Measurements from ENCODE around the gene EVA1C. TPM values are rescaled to one million over a fixed set of nuclear protein-coding genes. Genes with fewer than 3 reads are reported as not detected.
"Not testable (repeated sequence)": the region's sequence is repeated elsewhere in the genome, so short reads cannot be mapped to it uniquely, and the experiment has no call there.

EVA1C gene
- total and polyA plus RNA-seq, 10 of the 15 experiments (the other 5 are each of a cell fraction or from before 2014, with no cell fraction given) = 0.13 to 0.56 (median 0.34) TPM; not detected in 7

GRCh38 chr21:32368386-32368785 lies 44.1 kb upstream of the EVA1C start:
- H3K36me3 ChIP-seq (ENCODE audit: control insufficient read depth in 2 of 2, insufficient read depth in 2 of 2, low read length in 1 of 2) = peaks cover 31 to 34% of the 10 kb centered on the region in 2 experiments
- WGBS (ENCODE audit: insufficient coverage, insufficient replicate concordance, low lambda C conversion rate, missing lambda C conversion rate) = 74% methylated on average over 9 of the region's 9 CpGs
- no TSS peak for BruUV-seq (replicated peaks)
- no peaks in the 10 kb centered on the region for H3K79me2 ChIP-seq (ENCODE audit: control insufficient read depth, insufficient read depth, low read length)
- RAD21 ChIA-PET (ENCODE audit: unreplicated experiment) = no interaction called here
- no peak overlapping the region for H3K9ac ChIP-seq (ENCODE audit: control insufficient read depth, insufficient read depth, low read length)
- in situ Hi-C loops (cut with MboI) = no loop called here
- intact Hi-C loops (cut with micrococcal nuclease; ENCODE audit: unreplicated experiment) = no loop called here
- no peak overlapping the region for H3K27ac ChIP-seq (ENCODE audit: control insufficient read depth, insufficient read depth)
- no peak overlapping the region for H3K4me3 ChIP-seq
- no peak overlapping the region for H3K4me2 ChIP-seq (ENCODE audit: control insufficient read depth, insufficient read depth)
- ATAC-seq (no peak), FAIRE-seq (no peak), DNase-seq (ENCODE audit: low read depth, low spot score) (no peak)
- POLR2A ChIA-PET = no interaction called here
- SMC1A ChIA-PET (ENCODE audit: uncharacterized antibody, unreplicated experiment) = interaction anchor here (0.5 kb wide), 1 partner anchor 305 kb away, joined by 3 read pairs; no protein-coding TSS in a partner anchor
- H3K4me1 ChIP-seq (ENCODE audit: control insufficient read depth, insufficient read depth, low read length) = no peaks in the 10 kb centered on the region
- H4K20me1 ChIP-seq (ENCODE audit: control insufficient read depth, insufficient read depth) = no peaks in the 10 kb centered on the region
- TF ChIP-seq MYC (IDR thresholded peaks at IDR 0.05; ENCODE audit: insufficient read depth, insufficient read length, insufficient replicate concordance, low read length, severe bottlenecking) (no peak), NFYA (IDR thresholded peaks at IDR 0.05; ENCODE audit: borderline replicate concordance, low read depth, low read length) (no peak), NR2C2 (IDR thresholded peaks at IDR 0.05; ENCODE audit: borderline replicate concordance, control insufficient read depth, insufficient read length, low read depth) (no peak), ZBTB40 (IDR thresholded peaks at IDR 0.05; ENCODE audit: borderline replicate concordance) (no peak), POLR2AphosphoS2 (IDR thresholded peaks at IDR 0.05; ENCODE audit: low read depth, low read length) (no peak), SREBF2 (IDR thresholded peaks at IDR 0.05; ENCODE audit: low read length) (no peak), IRF4 (IDR thresholded peaks at IDR 0.05; ENCODE audit: low read depth, low read length) (no peak)
- no peaks in the 10 kb centered on the region for H3K9me3 ChIP-seq (replicated peaks; ENCODE audit: control insufficient read depth, insufficient read depth, low read length)
- H2AFZ ChIP-seq (ENCODE audit: control insufficient read depth, low read depth, low read length) = no peak overlapping the region
- no peaks in the 10 kb centered on the region for H3K27me3 ChIP-seq (replicated peaks in 1 of 2; ENCODE audit: control insufficient read depth in 2 of 2, insufficient read depth in 2 of 2, low read length in 1 of 2)
- CTCF ChIA-PET = no interaction called here

GRCh38 chr21:32368961-32369360 lies 43.5 kb upstream of the EVA1C start:
- H3K9me3 ChIP-seq (replicated peaks; ENCODE audit: control insufficient read depth, insufficient read depth, low read length); DNase-seq (ENCODE audit: low read depth, low spot score); H3K9ac ChIP-seq (ENCODE audit: control insufficient read depth, insufficient read depth, low read length); POLR2A ChIA-PET; H3K79me2 ChIP-seq (ENCODE audit: control insufficient read depth, insufficient read depth, low read length); H3K27ac ChIP-seq (ENCODE audit: control insufficient read depth, insufficient read depth); H3K27me3 ChIP-seq (replicated peaks in 1 of 2; ENCODE audit: control insufficient read depth in 2 of 2, insufficient read depth in 2 of 2, low read length in 1 of 2); in situ Hi-C loops (cut with MboI); RAD21 ChIA-PET (ENCODE audit: unreplicated experiment); H2AFZ ChIP-seq (ENCODE audit: control insufficient read depth, low read depth, low read length); intact Hi-C loops (cut with micrococcal nuclease; ENCODE audit: unreplicated experiment); FAIRE-seq; H3K4me3 ChIP-seq; H3K4me2 ChIP-seq (ENCODE audit: control insufficient read depth, insufficient read depth); BruUV-seq (replicated peaks); ATAC-seq; H4K20me1 ChIP-seq (ENCODE audit: control insufficient read depth, insufficient read depth); H3K4me1 ChIP-seq (ENCODE audit: control insufficient read depth, insufficient read depth, low read length): not testable (repeated sequence)
- ChIA-PET SMC1A (ENCODE audit: uncharacterized antibody, unreplicated experiment) (interaction anchor here (0.5 kb wide), 1 partner anchor 305 kb away, joined by 3 read pairs; no protein-coding TSS in a partner anchor), CTCF (interaction anchor here (0.6 kb wide), 1 partner anchor 202 kb away, joined by 3 read pairs; no protein-coding TSS in a partner anchor)
- 100% methylated on average over 1 of the region's 1 CpG for WGBS (ENCODE audit: insufficient coverage, insufficient replicate concordance, low lambda C conversion rate, missing lambda C conversion rate)
- H3K36me3 ChIP-seq (ENCODE audit: control insufficient read depth in 2 of 2, insufficient read depth in 2 of 2, low read length in 1 of 2) = peaks cover 32 to 36% of the 10 kb centered on the region in 2 experiments
